PC-3 (cell line): ENCODE data around the gene PLA2G4D. TPM values are rescaled to one million over a fixed set of nuclear protein-coding genes. Genes with fewer than 3 reads are reported as not detected.

Source experiments
- ATAC-seq: fragments of 200-7000 bp; cut with Tn5 transposase; 2 replicates; pipeline ENCODE4 v1.9.1; 2020; ENCODE audit warnings: mild to moderate bottlenecking, moderate library complexity
- BruUV-seq: library from RNA; stranded (reverse); fragments of 400-500 nt; replicated peaks from 2 replicates; lab custom pipeline; 2021; lab: Mats Ljungman, UMichigan
- CTCF ChIA-PET: fragments of 300-600 bp; sonication (Branson Sonifier 250); formaldehyde crosslinking; loops from one replicate; lab custom pipeline; 2022; ENCODE audit warnings: antibody characterized with exemption; lab: Charles Lee
- POLR2A ChIA-PET: fragments of 300-600 bp; sonication (Branson Sonifier 250); formaldehyde crosslinking; loops from one replicate; lab custom pipeline; 2022; ENCODE audit warnings: antibody characterized with exemption; ENCODE audit not compliant: unreplicated experiment; lab: Charles Lee
- DNase-seq: peaks from one replicate; pipeline ENCODE4 v3.0.0-alpha.2; 2015
- H2AFZ ChIP-seq: fragments of 300-600 bp; sonication (generic); 2 replicates; pipeline ENCODE4 v1.6.0; 2016; ENCODE audit warnings: antibody characterized with exemption, low read length
- H3F3A ChIP-seq: fragments of 300-600 bp; sonication (generic); one replicate; pipeline ENCODE4 v1.6.0; 2017; ENCODE audit warnings: antibody characterized with exemption, low read length, control low read depth, mild to moderate bottlenecking; ENCODE audit not compliant: unreplicated experiment
- H3K27ac ChIP-seq: fragments of 300-600 bp; sonication (generic); 2 replicates; pipeline ENCODE4 v1.5.1; 2016; ENCODE audit warnings: mild to moderate bottlenecking, low read length
- H3K27me3 ChIP-seq: fragments of 300-600 bp; sonication (generic); 2 replicates; pipeline ENCODE4 v1.6.1; 2016; ENCODE audit warnings: low read length, mixed read lengths
- H3K36me3 ChIP-seq: fragments of 300-600 bp; sonication (generic); 2 replicates; pipeline ENCODE4 v1.6.1; 2016; ENCODE audit warnings: low read depth, mixed run types, low read length, mixed read lengths
- H3K4me1 ChIP-seq: fragments of 300-600 bp; sonication (generic); 2 replicates; pipeline ENCODE4 v1.5.1; 2016; ENCODE audit warnings: low read length; ENCODE audit not compliant: insufficient read depth
- H3K4me2 ChIP-seq: fragments of 300-600 bp; sonication (generic); 2 replicates; pipeline ENCODE4 v1.6.0; 2016; ENCODE audit warnings: low read length
- H3K4me3 ChIP-seq: fragments of 300-600 bp; sonication (generic); 2 replicates; pipeline ENCODE4 v1.5.1; 2016; ENCODE audit warnings: mild to moderate bottlenecking, low read length, mixed read lengths
- H3K79me2 ChIP-seq: fragments of 300-600 bp; sonication (generic); 2 replicates; pipeline ENCODE4 v1.6.1; 2017; ENCODE audit warnings: low read length, mixed read lengths
- H3K9ac ChIP-seq: fragments of 300-600 bp; sonication (generic); 2 replicates; pipeline ENCODE4 v1.6.0; 2016; ENCODE audit warnings: mild to moderate bottlenecking, low read length
- H3K9me2 ChIP-seq: fragments of 300-600 bp; sonication (generic); replicated peaks from 2 replicates; pipeline ENCODE4 v1.6.1; 2016; ENCODE audit warnings: mixed run types, low read length, mixed read lengths
- H3K9me3 ChIP-seq: fragments of 300-600 bp; sonication (generic); 2 replicates; pipeline ENCODE4 v1.6.1; 2016; ENCODE audit warnings: low read length, mixed read lengths
- H4K20me1 ChIP-seq: fragments of 300-600 bp; sonication (generic); 2 replicates; pipeline ENCODE4 v1.6.1; 2016; ENCODE audit warnings: low read length, mixed read lengths
- CTCF ChIP-seq: fragments of 300-600 bp; sonication (generic); conservative IDR thresholded peaks from 2 replicates; pipeline ENCODE4 v1.5.1; 2017; ENCODE audit warnings: antibody characterized with exemption, low read depth, mild to moderate bottlenecking, low read length
- EZH2 ChIP-seq: fragments of 300-600 bp; sonication (generic); IDR thresholded peaks from one replicate; pipeline ENCODE4 v1.6.1; 2017; ENCODE audit warnings: antibody characterized with exemption, mild to moderate bottlenecking, low read length; ENCODE audit not compliant: unreplicated experiment
- EZH2phosphoT487 ChIP-seq: fragments of 300-600 bp; sonication (generic); IDR thresholded peaks from 2 replicates; pipeline ENCODE4 v1.6.1; 2018; ENCODE audit warnings: mild to moderate bottlenecking, antibody characterized with exemption, low read length, borderline replicate concordance
- intact Hi-C: fragments of 100-400 bp; cut with micrococcal nuclease; formaldehyde crosslinking; loops from 2 replicates; pipeline ENCODE4 v1.9.0; 2023
- total RNA-seq: library from RNA; depleted of rRNA; stranded (reverse); fragments of >200 nt; gene quantifications from 2 replicates; pipeline ENCODE4 v1.2.3, GENCODE V29; 2014

The PLA2G4D gene
- total RNA-seq, 1 experiment from 2014 or later: 0.55 TPM

- Histone ChIP-seq H3K27ac (no peak overlapping the region), H3K4me2 (no peak overlapping the region), H3K4me3 (no peak overlapping the region), H4K20me1 (no peaks in the 10 kb centered on the region), H3K4me1 (no peaks in the 10 kb centered on the region), H3K27me3 (no peaks in the 10 kb centered on the region), H2AFZ (no peak overlapping the region), H3K9ac (no peak overlapping the region), H3F3A (no peaks in the 10 kb centered on the region), H3K9me2 (no peaks in the 10 kb centered on the region), H3K36me3 (no peaks in the 10 kb centered on the region), H3K9me3 (no peaks in the 10 kb centered on the region), H3K79me2 (no peaks in the 10 kb centered on the region)
- ChIA-PET POLR2A (no interaction called here), CTCF (no interaction called here)
- no peak for TF ChIP-seq CTCF
- intact Hi-C loops: no loop called here
- ATAC-seq: no peak
- no TSS peak for BruUV-seq
- DNase-seq: no peak
These were observed 47.7 kb upstream of the PLA2G4D start for GRCh38 chr15:42141795-42142667.

GRCh38 chr15:42141246-42141645, 46.9 kb upstream of the PLA2G4D start:
- H3K9me3 ChIP-seq: no peaks in the 10 kb centered on the region
- H3K27me3 ChIP-seq: no peaks in the 10 kb centered on the region
- ChIA-PET POLR2A (no interaction called here), CTCF (no interaction called here)
- H3K4me1 ChIP-seq: no peaks in the 10 kb centered on the region
- BruUV-seq: no TSS peak
- H3K9me2 ChIP-seq: no peaks in the 10 kb centered on the region
- H3K4me3 ChIP-seq: no peak overlapping the region
- no peaks in the 10 kb centered on the region for H4K20me1 ChIP-seq
- no peak overlapping the region for H3K27ac ChIP-seq
- no peak overlapping the region for H2AFZ ChIP-seq
- no peaks in the 10 kb centered on the region for H3F3A ChIP-seq
- H3K36me3 ChIP-seq: no peaks in the 10 kb centered on the region
- intact Hi-C loops: no loop called here
- DNase-seq: no peak
- H3K79me2 ChIP-seq: no peaks in the 10 kb centered on the region
- no peak overlapping the region for H3K9ac ChIP-seq
- H3K4me2 ChIP-seq: no peak overlapping the region
- ATAC-seq: no peak
- no peak for TF ChIP-seq CTCF

- CTCF ChIA-PET: no interaction called here
- H3K9ac ChIP-seq: no peak overlapping the region
- H3F3A ChIP-seq: no peaks in the 10 kb centered on the region
- no peak overlapping the region for H3K4me2 ChIP-seq
- TF ChIP-seq EZH2phosphoT487 (no peak), CTCF (no peak), EZH2 (no peak)
- no peaks in the 10 kb centered on the region for H3K79me2 ChIP-seq
- no peaks in the 10 kb centered on the region for H3K27me3 ChIP-seq
- no TSS peak for BruUV-seq
- H3K4me1 ChIP-seq: peaks cover 2% of the 10 kb centered on the region
- no peaks in the 10 kb centered on the region for H4K20me1 ChIP-seq
- no peak for DNase-seq
- POLR2A ChIA-PET: no interaction called here
- H3K4me3 ChIP-seq: no peak overlapping the region
- H2AFZ ChIP-seq: no peak overlapping the region
- no peaks in the 10 kb centered on the region for H3K36me3 ChIP-seq
- no peak overlapping the region for H3K27ac ChIP-seq
- ATAC-seq: no peak
- intact Hi-C loops: no loop called here
- H3K9me3 ChIP-seq: no peaks in the 10 kb centered on the region
- H3K9me2 ChIP-seq: no peaks in the 10 kb centered on the region
These were observed 46.2 kb upstream of the PLA2G4D start for GRCh38 chr15:42140383-42141070.
